SU-DHL-6 (cell line): ENCODE data around the gene HIPK2.

Experiments
- H2AFZ ChIP-seq: fragments of 200-600 bp; sonication (generic); 2 replicates; pipeline ENCODE4 v1.6.1; 2014; ENCODE audit warnings: low read depth, mild to moderate bottlenecking, moderate library complexity, mixed read lengths, antibody characterized with exemption, low read length; ENCODE audit not compliant: severe bottlenecking
- H3F3A ChIP-seq: fragments of 200-600 bp; shearing (Covaris generic); 2 replicates; pipeline ENCODE4 v1.6.0; 2016; ENCODE audit warnings: antibody characterized with exemption, mild to moderate bottlenecking; ENCODE audit not compliant: insufficient read depth
- H3K27ac ChIP-seq: fragments of 200-600 bp; sonication (generic); 2 replicates; pipeline ENCODE4 v1.5.1; 2016; ENCODE audit warnings: low read depth, mild to moderate bottlenecking, low read length, moderate library complexity, mixed read lengths
- H3K27me3 ChIP-seq: fragments of 200-600 bp; sonication (generic), shearing (Covaris generic); 2 replicates; pipeline ENCODE4 v1.6.0; 2014; ENCODE audit warnings: mild to moderate bottlenecking, low read length
- H3K36me3 ChIP-seq: fragments of 200-600 bp; sonication (generic); 2 replicates; pipeline ENCODE4 v1.6.1; 2014; ENCODE audit warnings: mild to moderate bottlenecking, low read length, mixed read lengths
- H3K4me2 ChIP-seq: fragments of 300-600, 200-600 bp; shearing (Covaris generic), sonication (generic); 2 replicates; pipeline ENCODE4 v1.6.0; 2014; ENCODE audit warnings: low read length, low read depth, mild to moderate bottlenecking; ENCODE audit not compliant: poor library complexity, severe bottlenecking
- H3K4me3 ChIP-seq: fragments of 200-600 bp; sonication (generic); 2 replicates; pipeline ENCODE4 v1.5.1; 2014; ENCODE audit warnings: antibody characterized with exemption, low read length, mild to moderate bottlenecking, mixed read lengths; ENCODE audit not compliant: insufficient read depth, poor library complexity, severe bottlenecking
- H3K79me2 ChIP-seq: fragments of 200-600 bp; sonication (generic); 2 replicates; pipeline ENCODE4 v1.6.1; 2014; ENCODE audit warnings: mild to moderate bottlenecking, low read length, moderate library complexity; ENCODE audit not compliant: insufficient read depth
- H3K9ac ChIP-seq: fragments of 200-600 bp; sonication (generic); 2 replicates; pipeline ENCODE4 v1.7.0; 2014; ENCODE audit warnings: mild to moderate bottlenecking, low read length
- H3K9me2 ChIP-seq: fragments of 200-600 bp; sonication (generic); replicated peaks from 2 replicates; pipeline ENCODE4 v1.6.1; 2014; ENCODE audit warnings: low read length; ENCODE audit not compliant: insufficient read depth
- H3K9me3 ChIP-seq: fragments of 200-600 bp; sonication (generic); 2 replicates; pipeline ENCODE4 v1.6.1; 2014; ENCODE audit warnings: low read length, mixed read lengths; ENCODE audit not compliant: insufficient read depth
- H4K20me1 ChIP-seq: fragments of 200-600 bp; sonication (generic); 2 replicates; pipeline ENCODE4 v1.6.1; 2014; ENCODE audit warnings: low read depth, mild to moderate bottlenecking, antibody characterized with exemption, low read length, moderate library complexity, mixed read lengths
- CTCF ChIP-seq: fragments of 200-600 bp; sonication (generic); IDR thresholded peaks from one replicate; pipeline ENCODE4 v1.5.1; 2017; ENCODE audit warnings: antibody characterized with exemption, mild to moderate bottlenecking, low read length, moderate library complexity; ENCODE audit not compliant: insufficient read depth, poor library complexity, severe bottlenecking
- EZH2phosphoT487 ChIP-seq: fragments of 200-600 bp; sonication (generic), shearing (Covaris generic); conservative IDR thresholded peaks from 2 replicates; pipeline ENCODE4 v1.6.1; 2018; ENCODE audit warnings: mild to moderate bottlenecking, antibody characterized with exemption, low read length, moderate library complexity, mixed read lengths

The HIPK2 gene

GRCh38 chr7:139718141-139718540 is 59.7 kb downstream of the HIPK2 start:
- Histone ChIP-seq H3K9me2 (no peaks in the 10 kb centered on the region), H2AFZ (no peak overlapping the region), H3K4me2 (no peak overlapping the region), H3K9me3 (no peaks in the 10 kb centered on the region), H3F3A (no peaks in the 10 kb centered on the region), H3K4me3 (no peak overlapping the region), H3K79me2 (no peaks in the 10 kb centered on the region), H3K27me3 (no peaks in the 10 kb centered on the region; the same call in 1 of the 2 replicates), H3K27ac (no peak overlapping the region), H4K20me1 (no peaks in the 10 kb centered on the region), H3K9ac (no peak overlapping the region), H3K36me3 (no peaks in the 10 kb centered on the region)
- TF ChIP-seq EZH2phosphoT487 (no peak), CTCF (no peak)

- H3K4me2 ChIP-seq, result no peak overlapping the region
- no peak overlapping the region for H3K9ac ChIP-seq
- H3K9me2 ChIP-seq, result no peaks in the 10 kb centered on the region
- no peaks in the 10 kb centered on the region for H3F3A ChIP-seq
- no peaks in the 10 kb centered on the region; the same call in 1 of the 2 replicates for H3K27me3 ChIP-seq
- H3K4me3 ChIP-seq, result no peak overlapping the region
- H3K36me3 ChIP-seq, result no peaks in the 10 kb centered on the region
- H3K79me2 ChIP-seq, result no peaks in the 10 kb centered on the region
- no peaks in the 10 kb centered on the region for H4K20me1 ChIP-seq
- H2AFZ ChIP-seq, result no peak overlapping the region
- no peak overlapping the region for H3K27ac ChIP-seq
- TF ChIP-seq CTCF (no peak), EZH2phosphoT487 (no peak)
- no peaks in the 10 kb centered on the region for H3K9me3 ChIP-seq
Measured at GRCh38 chr7:139716156-139716942, 61.4 kb downstream of the HIPK2 start.

GRCh38 chr7:139715194-139715815 is 62.5 kb downstream of the HIPK2 start:
- Histone ChIP-seq H2AFZ (no peak overlapping the region), H3K9me3 (no peaks in the 10 kb centered on the region), H3K4me3 (no peak overlapping the region), H3K36me3 (no peaks in the 10 kb centered on the region), H4K20me1 (no peaks in the 10 kb centered on the region), H3K27me3 (no peaks in the 10 kb centered on the region; the same call in 1 of the 2 replicates), H3K79me2 (no peaks in the 10 kb centered on the region), H3K27ac (no peak overlapping the region), H3F3A (no peaks in the 10 kb centered on the region), H3K4me2 (no peak overlapping the region), H3K9ac (no peak overlapping the region), H3K9me2 (no peaks in the 10 kb centered on the region)
- no peak for TF ChIP-seq CTCF
- TF ChIP-seq EZH2phosphoT487, result no peak
